PFSK-1 (cell line): Measurements from ENCODE around the gene PSME2.

Experiments
- FOXP2 ChIP-seq: optimal IDR thresholded peaks from 2 replicates; pipeline ENCODE3; 2011; ENCODE audit warnings: borderline replicate concordance, control low read depth, inconsistent platforms; ENCODE audit not compliant: insufficient read depth; ENCODE audit errors: extremely low read length, extremely low read depth
- POLR2AphosphoS5 ChIP-seq: IDR thresholded peaks from 2 replicates; pipeline ENCODE4 v1.6.1; 2012; ENCODE audit warnings: low read depth, mild to moderate bottlenecking, control low read depth, low read length, moderate library complexity
- SIN3A ChIP-seq: IDR thresholded peaks from 2 replicates; pipeline ENCODE4 v1.6.1; 2012; ENCODE audit warnings: mild to moderate bottlenecking, low read length, moderate library complexity, borderline replicate concordance; ENCODE audit not compliant: insufficient read depth
- TAF1 ChIP-seq: IDR thresholded peaks from 2 replicates; pipeline ENCODE4 v1.6.1; 2012; ENCODE audit warnings: low read length, control low read depth, borderline replicate concordance; ENCODE audit not compliant: insufficient read depth
- TF ChIP-seq, protein P1 (sequence below), 2 experiments: IDR thresholded peaks; 2 replicates each; pipeline versions ENCODE4 v1.6.1 to v1.8.0; 2011 to 2012; ENCODE audit warnings: low read depth in 2 of 2, low read length in 2 of 2, control low read depth in 1 of 2, inconsistent platforms in 1 of 2, mild to moderate bottlenecking in 1 of 2, moderate library complexity in 1 of 2; ENCODE audit not compliant: insufficient read depth in 1 of 2

The PSME2 gene

GRCh38 chr14:24098229-24098926 lies 48.0 kb downstream of the PSME2 start:
- TF ChIP-seq SIN3A (no peak), FOXP2 (no peak), TAF1 (no peak), POLR2AphosphoS5 (no peak)
- TF ChIP-seq, protein P1, sequence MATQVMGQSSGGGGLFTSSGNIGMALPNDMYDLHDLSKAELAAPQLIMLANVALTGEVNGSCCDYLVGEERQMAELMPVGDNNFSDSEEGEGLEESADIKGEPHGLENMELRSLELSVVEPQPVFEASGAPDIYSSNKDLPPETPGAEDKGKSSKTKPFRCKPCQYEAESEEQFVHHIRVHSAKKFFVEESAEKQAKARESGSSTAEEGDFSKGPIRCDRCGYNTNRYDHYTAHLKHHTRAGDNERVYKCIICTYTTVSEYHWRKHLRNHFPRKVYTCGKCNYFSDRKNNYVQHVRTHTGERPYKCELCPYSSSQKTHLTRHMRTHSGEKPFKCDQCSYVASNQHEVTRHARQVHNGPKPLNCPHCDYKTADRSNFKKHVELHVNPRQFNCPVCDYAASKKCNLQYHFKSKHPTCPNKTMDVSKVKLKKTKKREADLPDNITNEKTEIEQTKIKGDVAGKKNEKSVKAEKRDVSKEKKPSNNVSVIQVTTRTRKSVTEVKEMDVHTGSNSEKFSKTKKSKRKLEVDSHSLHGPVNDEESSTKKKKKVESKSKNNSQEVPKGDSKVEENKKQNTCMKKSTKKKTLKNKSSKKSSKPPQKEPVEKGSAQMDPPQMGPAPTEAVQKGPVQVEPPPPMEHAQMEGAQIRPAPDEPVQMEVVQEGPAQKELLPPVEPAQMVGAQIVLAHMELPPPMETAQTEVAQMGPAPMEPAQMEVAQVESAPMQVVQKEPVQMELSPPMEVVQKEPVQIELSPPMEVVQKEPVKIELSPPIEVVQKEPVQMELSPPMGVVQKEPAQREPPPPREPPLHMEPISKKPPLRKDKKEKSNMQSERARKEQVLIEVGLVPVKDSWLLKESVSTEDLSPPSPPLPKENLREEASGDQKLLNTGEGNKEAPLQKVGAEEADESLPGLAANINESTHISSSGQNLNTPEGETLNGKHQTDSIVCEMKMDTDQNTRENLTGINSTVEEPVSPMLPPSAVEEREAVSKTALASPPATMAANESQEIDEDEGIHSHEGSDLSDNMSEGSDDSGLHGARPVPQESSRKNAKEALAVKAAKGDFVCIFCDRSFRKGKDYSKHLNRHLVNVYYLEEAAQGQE (IDR thresholded peaks at IDR 0.05; ENCODE audit: insufficient read depth in 1 of 2, low read depth in 2 of 2, low read length in 2 of 2), result no peak

GRCh38 chr14:24096545-24097181 lies 49.7 kb downstream of the PSME2 start:
- TF ChIP-seq POLR2AphosphoS5 (no peak), SIN3A (no peak), TAF1 (no peak), FOXP2 (no peak)
- TF ChIP-seq, protein P1 (IDR thresholded peaks at IDR 0.05; ENCODE audit: insufficient read depth in 1 of 2, low read depth in 2 of 2, low read length in 2 of 2), result no peak

- TF ChIP-seq TAF1 (no peak), POLR2AphosphoS5 (no peak), SIN3A (no peak), FOXP2 (no peak)
- TF ChIP-seq, protein P1 (IDR thresholded peaks at IDR 0.05; ENCODE audit: insufficient read depth in 1 of 2, low read depth in 2 of 2, low read length in 2 of 2), result no peak
Observed at GRCh38 chr14:24095271-24096068, 50.9 kb downstream of the PSME2 start.

DNA sequence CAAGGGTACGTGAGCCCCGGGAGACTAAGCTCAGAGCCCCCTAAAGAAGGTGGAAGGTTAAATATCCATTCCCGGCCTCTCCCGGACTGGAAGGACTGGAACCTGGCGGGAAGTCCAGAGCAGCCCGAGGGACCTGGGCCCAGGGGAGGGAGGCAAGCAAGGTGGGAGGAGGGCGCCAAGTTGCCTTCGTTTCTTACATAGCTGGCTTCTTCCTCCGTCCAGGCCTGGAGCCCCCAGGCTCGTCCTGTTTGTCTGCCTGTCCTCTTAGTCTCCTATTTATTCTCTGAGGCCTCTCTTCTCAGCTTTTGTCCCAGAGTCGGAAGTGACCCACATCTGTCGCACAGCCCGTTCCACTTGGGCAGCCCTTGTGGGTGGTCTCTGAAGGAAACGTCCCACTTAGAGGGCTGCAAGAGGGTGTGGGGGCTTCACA lies 51.6 kb downstream of the PSME2 start:
- TF ChIP-seq TAF1 (no peak), POLR2AphosphoS5 (no peak), FOXP2 (no peak), SIN3A (no peak)
- TF ChIP-seq, protein P1 (IDR thresholded peaks at IDR 0.05; ENCODE audit: insufficient read depth in 1 of 2, low read depth in 2 of 2, low read length in 2 of 2), result no peak
